Right lobe of liver (tissue), 6 donors: ENCODE results near the gene SH3PXD2A. TPM values are rescaled to one million over a fixed set of nuclear protein-coding genes. Genes with fewer than 3 reads are reported as not detected.

Experiments used
- ATAC-seq, 4 donors: fragments of 200-7000 bp; cut with Tn5 transposase; one replicate each; pipeline ENCODE4 v1.9.1; 2020; ENCODE audit warnings: mild to moderate bottlenecking in 4 of 4, moderate library complexity in 4 of 4
- DNase-seq, 3 donors: peaks; one replicate each; pipeline ENCODE4 v3.0.0-alpha.2; 2020
- H3K27ac ChIP-seq, 3 donors: fragments of 200-600 bp; one replicate each; pipeline ENCODE4 v1.8.0; 2022
- H3K27me3 ChIP-seq, 2 donors: fragments of 200-600 bp; one replicate each; pipeline ENCODE4 v1.8.0; 2022
- H3K36me3 ChIP-seq, 4 donors: fragments of 200-600 bp; sonication (generic) in 1 of 4; one replicate each; pipeline versions ENCODE4 v1.5.1 to v1.8.0; 2017 to 2022; ENCODE audit warnings: control low read depth in 1 of 4
- H3K4me1 ChIP-seq, 4 donors: fragments of 200-600 bp; sonication (generic) in 1 of 4; one replicate each; pipeline versions ENCODE4 v1.5.1 to v1.8.0; 2017 to 2022; ENCODE audit warnings: control low read depth in 1 of 4
- H3K4me3 ChIP-seq, 3 donors: fragments of 200-600 bp; one replicate each; pipeline ENCODE4 v1.8.0; 2022
- H3K9me3 ChIP-seq, 4 donors: fragments of 200-600 bp; sonication (generic) in 1 of 4; one replicate each; pipeline versions ENCODE4 v1.5.1 to v1.8.0; 2017 to 2022; ENCODE audit warnings: control low read depth in 1 of 4
- CTCF ChIP-seq, 4 donors: fragments of 200-600 bp in 3 of 4; fragments of 450-650 bp in 1 of 4; IDR thresholded peaks; one replicate each; pipeline versions ENCODE4 v1.5.1 to v1.8.0; 2016 to 2022; ENCODE audit warnings: antibody characterized with exemption in 4 of 4, mild to moderate bottlenecking in 2 of 4
- POLR2A ChIP-seq: fragments of 450-650 bp; IDR thresholded peaks from one replicate; pipeline ENCODE4 v1.6.1; 2017; ENCODE audit warnings: antibody characterized with exemption, mild to moderate bottlenecking
- WGBS: methylation state at CpG from one replicate; pipeline ENCODE4 v1.1.6; 2018; ENCODE audit warnings: low coverage, low lambda C conversion rate; ENCODE audit not compliant: insufficient coverage; ENCODE audit errors: missing lambda C conversion rate; 5-methylcytosine and 5-hydroxymethylcytosine counted together
- intact Hi-C, 2 donors: fragments of 100-400 bp; cut with DNase I; formaldehyde crosslinking; loops; one replicate each; pipeline versions ENCODE4 v1.11.2 to v1.14.1; 2022
- small RNA-seq, 2 experiments: library from RNA; depleted of rRNA; stranded (forward); fragments of <200 nt; gene quantifications; one replicate each; pipeline ENCODE3, GENCODE V24; 2016
- total RNA-seq, 6 experiments: library from RNA; depleted of rRNA in 2 of 6; stranded (reverse); fragments of >200 nt in 2 of 6; fragmentation: NEBNext Ultra II Directional in 3 of 6; extraction: Animal tissue kit (Norgen Biotek cat#: 25700) in 3 of 6; gene quantifications; one replicate each; pipeline versions ENCODE4 v1.1.0 to v1.2.4, GENCODE V29; 2016 to 2023
- donor health status: DM: no; HTN: yes; CAD: no.
- donor health status: DM: no; HTN: no; CAD: no.
- donor health status: DM: no; HTN: no; CAD: no.
- donor health status: DM: no; HTN: yes; CAD: no.
- donor health status: DM: no; HTN: yes; CAD: no.

Gene SH3PXD2A
- total RNA-seq, 6 experiments from 2014 or later, result 3.0 to 38.3 (median 10.0) TPM

- peak; percentile 33 to 78 (median 52) for ATAC-seq
- Histone ChIP-seq H3K27me3 (no peaks in the 10 kb centered on the region), H3K4me1 (peaks cover 0 to 28% (median 11%) of the 10 kb centered on the region in 4 donors), H3K36me3 (no peaks in the 10 kb centered on the region), H3K4me3 (no peak overlapping the region), H3K9me3 (no peaks in the 10 kb centered on the region), H3K27ac (peak overlapping the region in 2 of 3 donors; percentile 46 to 47)
- TF ChIP-seq POLR2A (no peak), CTCF (IDR thresholded peaks at IDR 0.05) (no peak)
- WGBS, result 20% methylated on average over 1 of the region's 1 CpG
- intact Hi-C loops, result no loop called here
- peak in 1 of 3 donors; percentile 76 for DNase-seq
Observed at GRCh38 chr10:103545366-103545765, 310.0 kb downstream of the SH3PXD2A start.

- DNase-seq, result no peak
- no peaks in the 10 kb centered on the region for H3K36me3 ChIP-seq
- intact Hi-C loops, result no loop called here
- H3K4me1 ChIP-seq, result peaks cover 0 to 28% (median 11%) of the 10 kb centered on the region in 4 donors
- no peaks in the 10 kb centered on the region for H3K27me3 ChIP-seq
- no peak overlapping the region for H3K4me3 ChIP-seq
- no peaks in the 10 kb centered on the region for H3K9me3 ChIP-seq
- TF ChIP-seq POLR2A, result no peak
- TF ChIP-seq CTCF (IDR thresholded peaks at IDR 0.05), result no peak
- 63% methylated on average over 2 of the region's 8 CpGs for whole genome bisulfite sequencing
- no peak for ATAC-seq
- peak overlapping the region in 1 of 3 donors; percentile 47 for H3K27ac ChIP-seq
Observed at GRCh38 chr10:103544657-103545310, 310.6 kb downstream of the SH3PXD2A start.

Small RNA genes within 50 kb of the gene (small RNA-seq; reads per million reads assigned to genes)
- gene RF00019, result 0 reads per million in 2 experiments

Other genes starting within 250 kb of the SH3PXD2A start
- gene STN1, start 62.6 kb upstream of the SH3PXD2A start, total RNA-seq, result 10 to 100 TPM in 2 of 6 experiments, 1 to 10 TPM in 4; 6.1 to 13.3 (median 6.6) TPM
- gene SLK, start 111.6 kb upstream of the SH3PXD2A start, total RNA-seq, result 10 to 100 TPM in 5 of 6 experiments, 1 to 10 TPM in 1; 7.9 to 16.3 (median 13.0) TPM
- under 1 TPM in 2 of 6 experiments, not detected in 4; 0.11 to 0.12 TPM for gene COL17A1, start 230.3 kb upstream of the SH3PXD2A start, total RNA-seq